SK-N-SH (cell line): Measurements from ENCODE around the gene COMMD3. TPM values are rescaled to one million over a fixed set of nuclear protein-coding genes. Genes with fewer than 3 reads are reported as not detected.

ENCODE experiments used
- CTCF ChIA-PET: fragments of 300-600, 350-600 bp; formaldehyde crosslinking; extraction: SDS; loops from one replicate; lab custom pipeline; 2021; lab: Yijun Ruan, JAX
- POLR2A ChIA-PET: fragments of 350-600 bp; sonication (Branson Sonifier 250); formaldehyde crosslinking; extraction: SDS; loops from one replicate; lab custom pipeline; 2020; ENCODE audit warnings: antibody characterized with exemption, inconsistent platforms; lab: Yijun Ruan, JAX
- DNase-seq: peaks from one replicate; pipeline ENCODE4 v3.0.0; 2012
- H2AFZ ChIP-seq: fragments of 200-600 bp; sonication (generic); 2 replicates; pipeline ENCODE4 v1.8.1; 2016; ENCODE audit warnings: antibody characterized with exemption, mild to moderate bottlenecking, low read depth
- H3F3A ChIP-seq: fragments of 200-600 bp; sonication (generic); replicated peaks from 2 replicates; pipeline ENCODE3; 2016; ENCODE audit warnings: antibody characterized with exemption, mild to moderate bottlenecking; ENCODE audit not compliant: insufficient read depth
- H3K27ac ChIP-seq, 2 experiments: fragments of 200-500 bp in 1 of 2; fragments of 200-600 bp in 1 of 2; sonication (Bioruptor generic) in 1 of 2; sonication (generic), shearing (Covaris generic) in 1 of 2; 2 replicates each; pipeline versions ENCODE4 v1.5.1 to v1.6.1; 2014 to 2016; ENCODE audit warnings: low read depth in 2 of 2, inconsistent platforms in 1 of 2, low read length in 1 of 2, mild to moderate bottlenecking in 1 of 2, mixed read lengths in 1 of 2
- H3K27me3 ChIP-seq: fragments of 200-600 bp; sonication (generic), shearing (Covaris generic); 2 replicates; pipeline ENCODE4 v1.6.1; 2016; ENCODE audit warnings: mixed run types; ENCODE audit not compliant: insufficient read depth
- H3K36me3 ChIP-seq, 2 experiments: fragments of 200-500 bp in 1 of 2; fragments of 200-600 bp in 1 of 2; sonication (Bioruptor generic) in 1 of 2; sonication (generic) in 1 of 2; replicated peaks in 1 of 2; 2 replicates each; pipeline versions ENCODE3 to v1.5.1; 2014 to 2016; ENCODE audit warnings: low read length in 1 of 2, mild to moderate bottlenecking in 1 of 2; ENCODE audit not compliant: insufficient read depth in 2 of 2, control insufficient read depth in 1 of 2
- H3K4me1 ChIP-seq, 2 experiments: fragments of 200-500 bp in 1 of 2; fragments of 200-600 bp in 1 of 2; sonication (Bioruptor generic) in 1 of 2; sonication (generic), shearing (Covaris generic) in 1 of 2; 2 replicates each; pipeline versions ENCODE4 v1.5.1 to v1.6.1; 2014 to 2016; ENCODE audit warnings: low read depth in 1 of 2, low read length in 1 of 2, mixed run types in 1 of 2; ENCODE audit not compliant: insufficient read depth in 2 of 2, control insufficient read depth in 1 of 2
- H3K4me2 ChIP-seq: fragments of 200-600 bp; sonication (generic), shearing (Covaris generic); 2 replicates; pipeline ENCODE4 v1.6.1; 2017; ENCODE audit warnings: mixed run types
- H3K4me3 ChIP-seq, 2 experiments: fragments of 200-500 bp in 1 of 2; fragments of 200-600 bp in 1 of 2; sonication (Bioruptor generic) in 1 of 2; sonication (generic), shearing (Covaris generic) in 1 of 2; 2 replicates each; pipeline versions ENCODE4 v1.5.1 to v1.8.1; 2014 to 2016; ENCODE audit warnings: low read depth in 2 of 2, inconsistent platforms in 1 of 2, low read length in 1 of 2, mild to moderate bottlenecking in 1 of 2, mixed read lengths in 1 of 2, moderate library complexity in 1 of 2
- H3K79me2 ChIP-seq: fragments of 200-600 bp; sonication (generic); 2 replicates; pipeline ENCODE4 v1.8.1; 2017; ENCODE audit warnings: mild to moderate bottlenecking; ENCODE audit not compliant: insufficient read depth
- H3K9ac ChIP-seq: fragments of 200-600 bp; sonication (generic); 2 replicates; pipeline ENCODE4 v1.6.1; 2017; ENCODE audit warnings: mixed run types
- H3K9me2 ChIP-seq: fragments of 200-600 bp; sonication (generic); 2 replicates; pipeline ENCODE4 v1.6.1; 2017; ENCODE audit warnings: mixed run types
- H3K9me3 ChIP-seq: fragments of 200-600 bp; sonication (generic); 2 replicates; pipeline ENCODE4 v1.6.1; 2017; ENCODE audit warnings: mixed run types, mild to moderate bottlenecking, moderate library complexity
- H4K20me1 ChIP-seq: fragments of 200-600 bp; sonication (generic); 2 replicates; pipeline ENCODE4 v1.6.1; 2017; ENCODE audit warnings: mild to moderate bottlenecking, mixed run types; ENCODE audit not compliant: insufficient read depth
- CHD2 ChIP-seq: fragments of 150-350 bp; IDR thresholded peaks from 2 replicates; pipeline ENCODE4 v1.6.1; 2018; ENCODE audit warnings: low read length; ENCODE audit not compliant: partially characterized antibody
- CTCF ChIP-seq: fragments of 200-600 bp; sonication (generic); IDR thresholded peaks from 2 replicates; pipeline ENCODE4 v1.6.1; 2017; ENCODE audit warnings: antibody characterized with exemption, mild to moderate bottlenecking, moderate library complexity
- EZH2phosphoT487 ChIP-seq: fragments of 200-600 bp; sonication (generic); IDR thresholded peaks from 2 replicates; pipeline ENCODE4 v1.6.1; 2017; ENCODE audit warnings: low read depth, mixed run types, mild to moderate bottlenecking, antibody characterized with exemption, moderate library complexity, borderline replicate concordance
- FOXJ3 ChIP-seq: sonication (generic); formaldehyde crosslinking; IDR thresholded peaks from 2 replicates; pipeline ENCODE4 v1.5.1; 2020; ENCODE audit warnings: mild to moderate bottlenecking, missing genetic modification reagents
- FOXM1 ChIP-seq: IDR thresholded peaks from 2 replicates; pipeline ENCODE4 v1.4.0; 2012; ENCODE audit warnings: low read depth, mild to moderate bottlenecking
- MAX ChIP-seq: IDR thresholded peaks from 2 replicates; pipeline ENCODE4 v1.4.0; 2012; ENCODE audit warnings: low read depth
- MXI1 ChIP-seq: IDR thresholded peaks from 2 replicates; pipeline ENCODE4 v1.6.1; 2012; ENCODE audit warnings: mild to moderate bottlenecking, low read depth, low read length, improper control_type of control experiment
- NFIC ChIP-seq: IDR thresholded peaks from 2 replicates; pipeline ENCODE4 v1.4.0; 2012; ENCODE audit warnings: borderline replicate concordance
- NRF1 ChIP-seq: IDR thresholded peaks from 2 replicates; pipeline ENCODE4 v1.6.1; 2012; ENCODE audit warnings: low read depth, mild to moderate bottlenecking, low read length
- POLR2AphosphoS5 ChIP-seq: IDR thresholded peaks from 2 replicates; pipeline ENCODE4 v1.6.1; 2012; ENCODE audit warnings: low read depth, low read length
- RAD21 ChIP-seq: IDR thresholded peaks from 2 replicates; pipeline ENCODE4 v1.6.1; 2012; ENCODE audit warnings: mild to moderate bottlenecking, low read length
- RCOR1 ChIP-seq: fragments of 150-350 bp; IDR thresholded peaks from 2 replicates; pipeline ENCODE4 v1.6.1; 2017; ENCODE audit warnings: antibody characterized with exemption, low read length
- RXRA ChIP-seq: IDR thresholded peaks from 2 replicates; pipeline ENCODE4 v1.4.0; 2012; ENCODE audit warnings: low read depth, mild to moderate bottlenecking, borderline replicate concordance
- SIN3A ChIP-seq: IDR thresholded peaks from 2 replicates; pipeline ENCODE4 v1.6.1; 2012; ENCODE audit warnings: low read depth, mild to moderate bottlenecking, low read length, moderate library complexity, borderline replicate concordance
- TCF12 ChIP-seq: IDR thresholded peaks from 2 replicates; pipeline ENCODE4 v1.4.0; 2012
- USF1 ChIP-seq: IDR thresholded peaks from 2 replicates; pipeline ENCODE4 v1.4.0; 2012; ENCODE audit warnings: low read depth, borderline replicate concordance
- WGBS: methylation state at CpG from one replicate; pipeline ENCODE4 v1.1.6; 2017; ENCODE audit warnings: low lambda C conversion rate; 5-methylcytosine and 5-hydroxymethylcytosine counted together
- polyA plus RNA-seq, 3 experiments: library from polyadenylated mRNA; depleted of rRNA; stranded (reverse); fragments of >200 nt; gene quantifications; 2 replicates each; pipeline ENCODE4 v1.2.3, GENCODE V29; 2012

COMMD3 gene
- polyA plus RNA-seq, 1 of the 3 experiments (the other 2 are of a cell fraction) = 26.9 TPM

- CTCF ChIA-PET = interaction anchor here (0.7 to 1.8 kb wide), 11 partner anchors 25 to 1358 kb away, joined by 3 to 10 read pairs (median 3); no protein-coding TSS in a partner anchor
- H3K27me3 ChIP-seq = no peaks in the 10 kb centered on the region
These were observed 518 bp upstream of the COMMD3 start for GRCh38 chr10:22315455-22316285.

GRCh38 chr10:22317076-22317370 lies 835 bp downstream of the COMMD3 start:
- peak overlapping the region; percentile 81 to 96; a peak in 3 of 4 replicates for H3K27ac ChIP-seq
- peak overlapping the region; percentile 91 for H3K9ac ChIP-seq
- peak overlapping the region; percentile 96 for H3K4me2 ChIP-seq
- H3K4me1 ChIP-seq = peaks cover 5 to 14% of the 10 kb centered on the region in 2 experiments; a peak in 3 of 4 replicates
- ChIA-PET CTCF (interaction anchor here (1.1 to 1.8 kb wide), 4 partner anchors 88 to 329 kb away, joined by 3 to 10 read pairs (median 4); no protein-coding TSS in a partner anchor), POLR2A (interaction anchor here (0.6 to 2.2 kb wide), 5 partner anchors 9 to 336 kb away, joined by 3 to 38 read pairs (median 7); partner anchors contain the start of gene DNAJC1)
- no peaks in the 10 kb centered on the region for H3K9me2 ChIP-seq
- no peak for DNase-seq
- peaks cover 1% of the 10 kb centered on the region for H3K27me3 ChIP-seq
- 2% methylated on average over 9 of the region's 9 CpGs for WGBS
- H3K79me2 ChIP-seq = peaks cover 26% of the 10 kb centered on the region
- H2AFZ ChIP-seq = peak overlapping the region; percentile 88
- H4K20me1 ChIP-seq = no peaks in the 10 kb centered on the region
- peak overlapping the region; percentile 57 to 93 for H3K4me3 ChIP-seq
- TF ChIP-seq POLR2AphosphoS5 (no peak), NFIC (no peak), NRF1 (no peak), CTCF (no peak), FOXJ3 (CRISPR knock-in tag) (no peak), RCOR1 (no peak), MXI1 (no peak), EZH2phosphoT487 (no peak), CHD2 (no peak), FOXM1 (no peak), MAX (no peak), RAD21 (no peak), TCF12 (no peak), RXRA (no peak)
- peaks cover 5 to 8% of the 10 kb centered on the region in 2 experiments for H3K36me3 ChIP-seq
- H3K9me3 ChIP-seq = no peaks in the 10 kb centered on the region
- H3F3A ChIP-seq = peaks cover 23% of the 10 kb centered on the region

More at GRCh38 chr10:22315455-22316285, 518 bp upstream of the COMMD3 start:
- TF ChIP-seq USF1 (no peak), SIN3A (0 out of 2 replicates have a peak, but pooled peaks have one; percentile 7)
- Histone ChIP-seq H3F3A (peaks cover 23% of the 10 kb centered on the region), H3K9me3 (no peaks in the 10 kb centered on the region), H3K27ac (peak overlapping the region; percentile 81 to 96), H3K9me2 (no peaks in the 10 kb centered on the region), H3K9ac (peak overlapping the region; percentile 91), H3K4me2 (peak overlapping the region; percentile 91), H3K79me2 (peaks cover 26% of the 10 kb centered on the region), H3K36me3 (peaks cover 5 to 8% of the 10 kb centered on the region in 2 experiments), H4K20me1 (no peaks in the 10 kb centered on the region), H3K4me1 (peaks cover 5 to 14% of the 10 kb centered on the region in 2 experiments; a peak in 3 of 4 replicates), H2AFZ (peak overlapping the region; percentile 95), H3K4me3 (peak overlapping the region; percentile 57 to 93)
- peak; percentile 24 for DNase-seq
- 5% methylated on average over 18 of the region's 53 CpGs for WGBS
- POLR2A ChIA-PET = interaction anchor here (0.5 to 2.2 kb wide), 11 partner anchors 9 to 784 kb away, joined by 3 to 38 read pairs (median 3); partner anchors contain the start of genes DNAJC1 and SPAG6
